NCI-H2029 (cell line): ENCODE data around the gene WDR76.
"Not testable (repeated sequence)": the region's sequence is repeated elsewhere in the genome, so short reads cannot be mapped to it uniquely, and the experiment has no call there.

Experiments used
- DNase-seq: peaks from one replicate; lab custom pipeline; 2025; lab: John Stamatoyannopoulos, UW

WDR76 gene

GRCh38 chr15:43821505-43821904 is 5.3 kb upstream of the WDR76 start:
- DNase-seq = no peak

DNA sequence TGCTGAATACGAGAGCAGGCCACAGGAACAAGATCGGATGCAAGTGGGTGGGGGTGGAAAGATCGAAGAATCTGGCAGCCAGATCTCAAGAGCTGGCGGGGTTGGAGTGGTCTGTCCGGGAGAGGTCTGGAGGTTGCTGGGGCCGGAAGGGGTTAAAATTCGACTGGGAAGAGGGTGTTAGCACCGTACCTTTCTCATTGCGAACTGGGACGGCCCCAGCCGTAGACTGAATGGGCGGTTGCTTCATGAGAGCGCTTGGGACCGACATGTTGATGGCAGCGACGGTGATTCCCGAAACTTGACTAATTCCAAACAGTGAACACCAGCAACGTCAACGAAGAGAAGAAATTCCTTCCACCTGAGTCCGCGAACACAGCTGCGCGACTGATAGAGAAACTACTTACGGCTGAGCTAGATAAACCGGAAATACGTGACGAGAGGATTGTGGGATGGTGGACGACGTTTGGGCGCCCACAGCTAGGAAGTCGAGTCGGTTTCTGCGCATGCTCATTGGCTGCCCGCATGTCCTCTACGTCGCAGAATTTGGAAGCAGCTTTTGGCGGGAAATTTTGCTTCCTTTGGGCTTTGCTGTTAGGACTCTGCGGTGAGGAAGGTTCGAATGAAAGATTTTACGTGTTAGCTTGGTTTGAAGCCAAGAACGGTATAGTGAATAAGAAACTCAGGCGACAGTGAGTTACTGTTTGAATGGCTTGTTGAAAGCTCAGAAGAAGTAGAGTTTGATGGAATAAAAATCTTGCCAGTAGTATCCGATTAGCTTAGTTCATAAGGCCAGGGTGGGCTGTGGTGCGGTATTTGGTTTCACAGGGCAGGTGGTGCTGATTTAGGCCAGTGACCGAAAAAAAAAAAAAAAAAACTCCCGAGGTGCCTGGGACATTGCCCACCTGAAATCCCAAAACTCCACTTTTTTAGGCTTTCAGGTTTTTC is 2.2 kb upstream of the WDR76 start, which contains the start of gene MFAP1:
MFAP1 (minus strand) TSS at position 389 of the 945 bp plus-strand sequence; CDS start at position 268, 121 bp downstream.
- DNase-seq = peak; percentile 84

- DNase-seq = not testable (repeated sequence)
Observed at GRCh38 chr15:43825305-43825704, 1.5 kb upstream of the WDR76 start.

- DNase-seq = no peak
Observed at GRCh38 chr15:43826029-43826507, 734 bp upstream of the WDR76 start.

DNA sequence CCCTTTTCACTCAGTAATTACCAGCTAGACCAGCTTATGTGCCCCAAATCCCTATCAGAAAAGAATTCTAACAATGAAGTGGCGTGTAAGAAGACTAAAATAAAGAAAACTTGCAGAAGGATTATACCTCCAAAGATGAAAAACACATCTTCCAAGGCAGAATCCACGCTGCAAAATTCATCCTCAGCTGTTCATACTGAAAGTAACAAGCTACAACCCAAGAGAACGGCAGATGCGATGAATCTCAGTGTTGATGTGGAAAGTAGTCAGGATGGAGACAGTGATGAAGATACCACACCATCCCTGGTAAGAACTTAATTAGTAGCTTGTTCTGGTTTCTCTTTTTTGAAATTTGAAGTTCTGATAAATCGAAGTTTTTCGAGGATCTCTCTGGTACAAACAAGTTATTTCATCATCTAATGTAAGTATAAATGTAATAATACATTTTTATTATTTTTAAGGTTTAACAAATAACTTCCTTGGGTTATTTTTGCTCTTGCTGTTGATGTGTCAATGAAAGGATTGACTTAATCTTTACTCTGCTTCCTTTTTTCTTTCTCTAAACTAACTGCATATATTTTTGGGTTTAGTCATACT is 1.4 kb downstream of the WDR76 start:
- DNase-seq = no peak

DNA sequence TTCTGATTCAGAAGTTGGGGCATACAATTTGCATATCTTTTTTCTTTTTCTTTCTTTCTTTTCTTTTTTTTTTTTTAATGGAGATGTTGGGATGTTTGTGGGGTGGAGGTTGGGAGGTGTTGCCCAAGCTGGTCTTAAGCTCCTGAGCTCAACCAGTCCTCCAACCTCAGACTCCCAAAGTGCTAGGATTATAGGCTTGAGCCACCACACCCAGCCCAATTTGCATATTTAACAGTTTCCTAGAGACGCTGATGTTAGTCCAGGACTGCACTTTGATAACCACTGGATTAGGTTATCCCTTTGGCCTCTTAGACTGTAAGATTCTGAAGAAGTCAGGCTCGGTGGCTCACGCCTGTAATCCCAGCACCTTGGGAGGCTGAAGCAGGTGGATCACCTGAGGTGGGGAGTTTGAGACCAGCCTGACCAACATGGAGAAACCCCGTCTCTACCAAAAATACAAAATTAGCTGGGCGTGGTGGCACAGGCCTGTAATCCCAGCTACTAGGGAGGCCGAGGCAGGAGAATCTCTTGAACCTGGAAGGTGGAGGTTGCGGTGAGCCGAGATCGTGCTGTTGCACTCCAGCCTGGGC is 3.2 kb downstream of the WDR76 start:
- not testable (repeated sequence) for DNase-seq

- DNase-seq = not testable (repeated sequence)
Observed at GRCh38 chr15:43830691-43831275, 4.0 kb downstream of the WDR76 start.

DNA sequence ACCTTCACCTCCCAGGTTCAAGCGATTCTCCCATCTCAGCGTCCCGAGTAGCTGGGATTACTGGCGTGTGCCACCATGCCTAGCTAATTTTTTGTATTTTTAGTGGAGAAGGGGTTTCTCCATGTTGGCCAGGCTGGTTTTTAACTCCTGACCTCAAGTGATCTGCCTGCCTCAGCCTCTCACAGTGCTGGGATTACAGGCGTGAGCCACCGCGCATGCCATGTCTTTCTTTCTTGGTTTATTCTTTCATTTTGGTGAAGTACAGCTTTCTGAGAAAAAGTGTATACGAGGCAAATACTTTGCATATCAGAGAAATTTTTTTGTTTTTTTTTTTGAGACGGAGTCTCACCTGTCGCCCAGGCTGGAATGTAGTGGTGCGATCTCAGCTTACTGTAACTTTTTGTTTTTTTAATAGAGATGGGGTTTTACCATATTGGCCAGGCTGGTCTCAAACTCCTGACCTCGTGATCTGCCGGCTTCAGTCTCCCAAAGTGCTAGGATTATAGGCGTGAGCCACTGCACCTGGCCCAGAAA is 4.8 kb downstream of the WDR76 start:
- DNase-seq = not testable (repeated sequence)

GRCh38 chr15:43832485-43832884 is 5.7 kb downstream of the WDR76 start:
- not testable (repeated sequence) for DNase-seq

- DNase-seq = no peak
Observed at GRCh38 chr15:43845421-43845820, 18.6 kb downstream of the WDR76 start.

DNA sequence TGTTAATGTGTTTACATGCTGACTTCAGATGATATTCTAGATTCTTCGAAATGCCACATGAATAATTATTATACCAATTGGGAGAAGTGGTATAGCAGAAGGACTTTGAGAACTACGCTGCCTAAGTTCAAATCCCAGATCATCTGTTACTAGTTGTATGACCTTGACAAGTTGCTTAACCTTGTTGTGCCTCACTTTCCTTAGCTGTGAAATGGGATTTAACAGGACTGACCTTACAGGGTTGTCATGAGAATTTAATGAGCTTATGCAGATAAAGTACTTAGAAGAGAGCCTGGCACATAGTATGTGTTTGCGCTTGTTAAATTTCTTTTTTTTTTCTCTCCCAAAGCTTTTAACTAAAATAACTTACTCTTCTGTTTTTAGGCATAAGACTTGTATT is 24.4 kb downstream of the WDR76 start:
- no peak for DNase-seq

GRCh38 chr15:43852607-43853006 is 25.8 kb downstream of the WDR76 start:
- DNase-seq = no peak

GRCh38 chr15:43854801-43855200 is 28.0 kb downstream of the WDR76 start:
- no peak for DNase-seq

GRCh38 chr15:43859546-43859945 is 32.7 kb downstream of the WDR76 start:
- peak; percentile 26 for DNase-seq

GRCh38 chr15:43866636-43867035 is 39.8 kb downstream of the WDR76 start:
- DNase-seq = not testable (repeated sequence)

DNA sequence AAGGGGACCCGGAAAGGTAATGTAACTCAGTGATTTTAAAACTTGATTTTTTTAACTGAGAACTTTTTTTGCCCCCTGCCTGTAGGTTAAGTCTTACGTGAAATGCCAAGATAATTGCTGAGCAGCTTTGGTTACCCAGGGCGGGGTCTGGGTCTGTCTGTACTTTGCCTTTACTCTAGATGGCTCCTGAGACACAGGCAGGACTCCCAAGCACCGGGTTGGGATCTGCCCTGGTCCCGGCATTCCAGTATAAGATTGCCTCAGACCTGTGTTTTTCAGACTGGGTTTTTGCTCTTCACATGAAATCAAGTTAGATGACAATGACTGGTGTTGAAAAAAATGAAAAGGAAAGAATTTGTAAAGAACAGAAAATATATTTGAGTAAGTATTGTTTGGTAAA is 40.3 kb downstream of the WDR76 start:
- DNase-seq = no peak

- DNase-seq = no peak
Observed at GRCh38 chr15:43868406-43868805, 41.6 kb downstream of the WDR76 start.

DNA sequence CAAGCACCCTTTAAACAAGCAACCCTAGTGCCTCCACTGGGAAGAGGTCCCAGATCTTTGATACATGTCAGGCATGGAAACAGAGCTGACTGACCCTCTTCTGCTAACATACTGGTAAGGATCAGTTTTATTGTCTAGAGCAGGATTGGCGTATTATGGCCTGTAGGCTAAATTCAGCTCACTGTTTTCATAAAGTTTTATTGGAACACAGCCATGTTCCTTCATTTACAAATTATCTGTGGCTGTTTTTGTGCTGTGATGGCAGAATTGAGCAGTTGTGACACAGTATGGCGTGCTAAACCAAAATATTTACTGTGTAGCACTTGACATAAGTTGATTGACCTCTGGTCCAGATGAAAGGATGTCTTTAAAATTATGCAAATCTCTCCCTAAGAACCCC is 45.0 kb downstream of the WDR76 start:
- no peak for DNase-seq

GRCh38 chr15:43872416-43873020 is 45.7 kb downstream of the WDR76 start:
- peak; percentile 5 for DNase-seq

DNA sequence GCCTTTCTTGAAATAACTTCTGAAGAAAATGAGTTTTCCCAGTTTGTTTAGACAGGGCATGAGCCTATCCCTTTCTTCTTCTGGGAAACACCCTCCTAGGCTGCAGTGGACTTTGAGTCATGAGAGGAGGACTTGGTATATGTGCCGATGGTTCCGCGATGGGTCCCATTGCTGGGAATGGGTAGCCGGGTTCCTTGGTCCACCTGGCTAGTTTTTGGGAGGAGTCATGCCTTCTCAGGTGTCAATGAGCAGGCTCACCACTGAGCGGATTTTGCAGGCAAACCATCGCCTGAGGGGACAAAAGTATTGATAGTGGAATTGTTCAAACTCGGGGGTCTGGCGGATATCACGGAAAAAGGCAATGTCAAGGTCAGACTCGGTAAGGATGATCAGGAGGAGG is 46.8 kb downstream of the WDR76 start:
- no peak for DNase-seq

GRCh38 chr15:43876872-43877271 is 50.1 kb downstream of the WDR76 start:
- DNase-seq = no peak

GRCh38 chr15:43877371-43877770 is 50.6 kb downstream of the WDR76 start:
- DNase-seq = no peak
